AG20443 (cell line): Measurements from ENCODE around the gene HMGB3.
"Not testable (repeated sequence)": the region's sequence is repeated elsewhere in the genome, so short reads cannot be mapped to it uniquely, and the experiment has no call there.

Source experiments
- DNase-seq: peaks from one replicate; pipeline ENCODE4 v3.0.0; 2012; ENCODE audit warnings: low spot score, mixed read lengths

Gene HMGB3

GRCh38 chrX:150977411-150978162 is 5.5 kb upstream of the HMGB3 start:
- DNase-seq: no peak

GRCh38 chrX:150980186-150980585 is 2.9 kb upstream of the HMGB3 start:
- no peak for DNase-seq

- no peak for DNase-seq
Observed at GRCh38 chrX:150980711-150981110, 2.4 kb upstream of the HMGB3 start.

- no peak for DNase-seq
Observed at GRCh38 chrX:150982235-150982787, 824 bp upstream of the HMGB3 start.

GRCh38 chrX:150983521-150984168 is 510 bp downstream of the HMGB3 start:
- peak; percentile 23 for DNase-seq

- peak; percentile 32 for DNase-seq
Observed at GRCh38 chrX:150984169-150984824, 1.2 kb downstream of the HMGB3 start.

GRCh38 chrX:150987687-150988086 is 4.6 kb downstream of the HMGB3 start:
- not testable (repeated sequence) for DNase-seq

- DNase-seq: no peak
Observed at GRCh38 chrX:150989420-150989819, 6.3 kb downstream of the HMGB3 start.

GRCh38 chrX:150990910-150991309 is 7.8 kb downstream of the HMGB3 start:
- no peak for DNase-seq

- DNase-seq: no peak
Observed at GRCh38 chrX:151000861-151001331, 17.8 kb downstream of the HMGB3 start.

- peak; percentile 14 for DNase-seq
Observed at GRCh38 chrX:151004085-151004484, 20.9 kb downstream of the HMGB3 start.

- DNase-seq: no peak
Observed at GRCh38 chrX:151006410-151007109, 23.4 kb downstream of the HMGB3 start.

GRCh38 chrX:151009582-151009981 is 26.4 kb downstream of the HMGB3 start:
- DNase-seq: no peak

- no peak for DNase-seq
Observed at GRCh38 chrX:151013164-151013743, 30.1 kb downstream of the HMGB3 start.

- DNase-seq: no peak
Observed at GRCh38 chrX:151015684-151016083, 32.5 kb downstream of the HMGB3 start.

- DNase-seq: peak; percentile 17
Observed at GRCh38 chrX:151019856-151020255, 36.7 kb downstream of the HMGB3 start.

GRCh38 chrX:151030845-151031244 is 47.7 kb downstream of the HMGB3 start:
- DNase-seq: no peak

GRCh38 chrX:151031391-151031975 is 48.3 kb downstream of the HMGB3 start:
- DNase-seq: no peak

GRCh38 chrX:151039351-151039750 is 56.2 kb downstream of the HMGB3 start:
- DNase-seq: no peak
